ENCODE data around the gene PTPRF. TPM values are rescaled to one million over a fixed set of nuclear protein-coding genes. Genes with fewer than 3 reads are reported as not detected.

The PTPRF gene
- total and polyA plus RNA-seq, 12 donors: 1.7 to 10.3 (median 4.5) TPM

DNA sequence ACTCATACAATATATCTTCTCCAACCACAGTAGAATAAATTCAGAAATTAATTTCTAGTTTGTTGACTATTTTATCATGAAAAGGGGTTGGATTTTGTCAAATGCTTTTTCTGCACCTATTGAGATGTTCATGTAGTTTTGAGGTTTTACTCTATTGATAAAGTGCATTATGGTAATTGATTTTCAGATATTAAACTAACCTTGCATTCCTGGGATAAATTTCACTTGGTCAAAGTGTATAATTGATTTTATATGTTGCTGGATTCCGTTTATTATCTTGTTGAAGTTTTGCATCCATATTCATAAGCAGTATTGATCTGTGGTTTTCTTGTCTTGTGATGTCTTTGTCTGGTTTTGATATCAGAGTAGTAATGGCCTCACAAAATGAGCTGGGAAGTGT lies 42.5 kb upstream of the PTPRF start:
- H3K4me1 ChIP-seq: no peaks in the 10 kb centered on the region
- no peak overlapping the region for H3K4me3 ChIP-seq
- no peak for DNase-seq
- no peaks in the 10 kb centered on the region for H3K27me3 ChIP-seq
- no peak overlapping the region for H3K27ac ChIP-seq
- no peak for ATAC-seq
- H3K9me3 ChIP-seq: peaks cover 0 to 52% (median 5%) of the 10 kb centered on the region in 11 donors
- H3K36me3 ChIP-seq: no peaks in the 10 kb centered on the region
- intact Hi-C loops (cut with DNase I): no loop called here
- TF ChIP-seq, protein P1, sequence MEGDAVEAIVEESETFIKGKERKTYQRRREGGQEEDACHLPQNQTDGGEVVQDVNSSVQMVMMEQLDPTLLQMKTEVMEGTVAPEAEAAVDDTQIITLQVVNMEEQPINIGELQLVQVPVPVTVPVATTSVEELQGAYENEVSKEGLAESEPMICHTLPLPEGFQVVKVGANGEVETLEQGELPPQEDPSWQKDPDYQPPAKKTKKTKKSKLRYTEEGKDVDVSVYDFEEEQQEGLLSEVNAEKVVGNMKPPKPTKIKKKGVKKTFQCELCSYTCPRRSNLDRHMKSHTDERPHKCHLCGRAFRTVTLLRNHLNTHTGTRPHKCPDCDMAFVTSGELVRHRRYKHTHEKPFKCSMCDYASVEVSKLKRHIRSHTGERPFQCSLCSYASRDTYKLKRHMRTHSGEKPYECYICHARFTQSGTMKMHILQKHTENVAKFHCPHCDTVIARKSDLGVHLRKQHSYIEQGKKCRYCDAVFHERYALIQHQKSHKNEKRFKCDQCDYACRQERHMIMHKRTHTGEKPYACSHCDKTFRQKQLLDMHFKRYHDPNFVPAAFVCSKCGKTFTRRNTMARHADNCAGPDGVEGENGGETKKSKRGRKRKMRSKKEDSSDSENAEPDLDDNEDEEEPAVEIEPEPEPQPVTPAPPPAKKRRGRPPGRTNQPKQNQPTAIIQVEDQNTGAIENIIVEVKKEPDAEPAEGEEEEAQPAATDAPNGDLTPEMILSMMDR (IDR thresholded peaks at IDR 0.05): no peak
- WGBS, 2 donors: 72 to 73% methylated on average over 1 of the region's 1 CpG

DNA sequence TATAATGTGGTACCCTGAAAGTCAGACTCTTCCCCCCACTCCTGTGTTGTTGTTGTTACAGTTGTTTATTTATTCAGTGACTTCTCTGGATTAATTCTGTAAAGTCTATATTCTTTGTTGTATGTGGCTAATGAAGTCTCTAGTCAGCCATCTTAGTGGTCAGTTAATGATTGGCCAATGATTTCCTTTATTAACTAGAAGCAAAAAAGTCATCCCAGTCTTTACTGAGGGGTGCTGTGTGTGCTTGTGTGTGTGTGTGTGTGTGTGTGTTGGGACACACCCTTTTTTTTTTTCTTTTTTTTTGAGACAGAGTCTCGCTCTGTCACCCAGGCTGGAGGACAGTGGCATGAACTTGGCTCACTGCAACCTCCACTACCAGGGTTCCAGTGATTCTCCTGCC lies 39.6 kb upstream of the PTPRF start:
- intact Hi-C loops (cut with DNase I): no loop called here
- Histone ChIP-seq H3K4me1 (no peaks in the 10 kb centered on the region), H3K27me3 (no peaks in the 10 kb centered on the region), H3K36me3 (no peaks in the 10 kb centered on the region), H3K9me3 (peaks cover 0 to 52% (median 5%) of the 10 kb centered on the region in 11 donors), H3K27ac (no peak overlapping the region), H3K4me3 (no peak overlapping the region)
- no peak for DNase-seq
- ATAC-seq: no peak
- TF ChIP-seq, protein P1 (IDR thresholded peaks at IDR 0.05): no peak
- WGBS, 2 donors: 89 to 100% methylated on average over 1 of the region's 1 CpG

- Histone ChIP-seq H3K36me3 (no peaks in the 10 kb centered on the region), H3K27ac (no peak overlapping the region), H3K4me3 (no peak overlapping the region), H3K9me3 (peaks cover 0 to 44% (median 5%) of the 10 kb centered on the region in 11 donors), H3K4me1 (no peaks in the 10 kb centered on the region), H3K27me3 (no peaks in the 10 kb centered on the region)
- intact Hi-C loops (cut with DNase I): no loop called here
- ATAC-seq (no peak), DNase-seq (no peak)
- TF ChIP-seq, protein P1 (IDR thresholded peaks at IDR 0.05): no peak
- WGBS, 2 donors: 57 to 67% methylated on average over 2 of the region's 2 CpGs
Measured at GRCh38 chr1:43492826-43493225, 37.9 kb upstream of the PTPRF start.

GRCh38 chr1:43493661-43494450 lies 36.8 kb upstream of the PTPRF start:
- H3K27me3 ChIP-seq: no peaks in the 10 kb centered on the region
- no peak overlapping the region for H3K27ac ChIP-seq
- TF ChIP-seq, protein P1 (IDR thresholded peaks at IDR 0.05): no peak
- ATAC-seq (no peak), DNase-seq (no peak)
- peaks cover 0 to 34% (median 5%) of the 10 kb centered on the region in 11 donors for H3K9me3 ChIP-seq
- intact Hi-C loops (cut with DNase I): no loop called here
- no peaks in the 10 kb centered on the region for H3K4me1 ChIP-seq
- H3K36me3 ChIP-seq: no peaks in the 10 kb centered on the region
- WGBS, 2 donors: 41 to 46% methylated on average over 11 of the region's 11 CpGs
- no peak overlapping the region for H3K4me3 ChIP-seq
